ENCODE data around the gene GNAI1.
A peak's percentile ranks its signal among the peaks of the same experiment; 100 is the strongest.

GNAI1 gene

DNA sequence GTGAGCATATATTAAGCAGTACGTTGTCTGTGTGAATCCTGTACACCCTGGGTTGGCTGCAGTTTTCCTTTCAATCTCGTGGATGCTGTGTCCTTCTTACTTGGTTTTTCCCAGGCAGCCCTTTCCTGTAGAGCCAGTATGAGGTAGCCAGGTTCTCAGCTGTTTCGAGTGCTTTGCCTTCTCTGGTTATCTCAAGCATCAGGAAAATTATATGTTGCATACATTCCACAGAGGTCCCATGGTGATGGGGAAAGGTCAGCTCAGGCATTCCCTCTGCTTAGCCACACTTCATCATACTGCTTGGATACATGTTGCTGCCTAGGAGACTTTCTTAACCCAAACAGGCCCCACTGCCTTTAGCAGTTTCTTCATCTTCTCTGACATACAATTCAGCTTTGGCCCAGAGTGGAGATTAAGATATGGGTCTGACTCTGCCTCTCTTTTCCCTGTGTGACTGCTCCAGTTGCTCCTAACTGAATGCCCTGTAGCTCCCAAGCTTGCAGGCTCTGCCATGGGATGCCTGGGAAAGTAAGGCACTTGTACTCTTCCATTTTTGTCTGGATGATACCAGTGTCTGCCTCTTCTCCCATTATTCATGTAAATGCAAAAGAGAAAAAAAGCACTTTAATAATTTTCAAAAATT, 11.3 kb downstream of the GNAI1 start:
- no peaks in the 10 kb centered on the region for H3K9me3 ChIP-seq
- intact Hi-C loops (cut with DNase I; ENCODE audit: low total_unique reads): no loop called here
- H3K27ac ChIP-seq: peak overlapping the region in 1 of 2 donors; percentile 17
- no peaks in the 10 kb centered on the region for H3K36me3 ChIP-seq
- TF ChIP-seq, protein P1, sequence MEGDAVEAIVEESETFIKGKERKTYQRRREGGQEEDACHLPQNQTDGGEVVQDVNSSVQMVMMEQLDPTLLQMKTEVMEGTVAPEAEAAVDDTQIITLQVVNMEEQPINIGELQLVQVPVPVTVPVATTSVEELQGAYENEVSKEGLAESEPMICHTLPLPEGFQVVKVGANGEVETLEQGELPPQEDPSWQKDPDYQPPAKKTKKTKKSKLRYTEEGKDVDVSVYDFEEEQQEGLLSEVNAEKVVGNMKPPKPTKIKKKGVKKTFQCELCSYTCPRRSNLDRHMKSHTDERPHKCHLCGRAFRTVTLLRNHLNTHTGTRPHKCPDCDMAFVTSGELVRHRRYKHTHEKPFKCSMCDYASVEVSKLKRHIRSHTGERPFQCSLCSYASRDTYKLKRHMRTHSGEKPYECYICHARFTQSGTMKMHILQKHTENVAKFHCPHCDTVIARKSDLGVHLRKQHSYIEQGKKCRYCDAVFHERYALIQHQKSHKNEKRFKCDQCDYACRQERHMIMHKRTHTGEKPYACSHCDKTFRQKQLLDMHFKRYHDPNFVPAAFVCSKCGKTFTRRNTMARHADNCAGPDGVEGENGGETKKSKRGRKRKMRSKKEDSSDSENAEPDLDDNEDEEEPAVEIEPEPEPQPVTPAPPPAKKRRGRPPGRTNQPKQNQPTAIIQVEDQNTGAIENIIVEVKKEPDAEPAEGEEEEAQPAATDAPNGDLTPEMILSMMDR (IDR thresholded peaks at IDR 0.05): no peak
- no peak for DNase-seq
- H3K27me3 ChIP-seq: no peaks in the 10 kb centered on the region
- no peak overlapping the region for H3K4me3 ChIP-seq
- H3K4me1 ChIP-seq: peaks cover 0 to 62% (median 17%) of the 10 kb centered on the region in 4 donors

- Histone ChIP-seq H3K27ac (no peak overlapping the region), H3K4me1 (peaks cover 0 to 70% (median 18%) of the 10 kb centered on the region in 4 donors), H3K27me3 (no peaks in the 10 kb centered on the region), H3K9me3 (no peaks in the 10 kb centered on the region), H3K36me3 (no peaks in the 10 kb centered on the region), H3K4me3 (no peak overlapping the region)
- TF ChIP-seq, protein P1 (IDR thresholded peaks at IDR 0.05): no peak
- intact Hi-C loops (cut with DNase I; ENCODE audit: low total_unique reads): no loop called here
- no peak for DNase-seq
These were observed 12.0 kb downstream of the GNAI1 start for GRCh38 chr7:80146545-80147182.

DNA sequence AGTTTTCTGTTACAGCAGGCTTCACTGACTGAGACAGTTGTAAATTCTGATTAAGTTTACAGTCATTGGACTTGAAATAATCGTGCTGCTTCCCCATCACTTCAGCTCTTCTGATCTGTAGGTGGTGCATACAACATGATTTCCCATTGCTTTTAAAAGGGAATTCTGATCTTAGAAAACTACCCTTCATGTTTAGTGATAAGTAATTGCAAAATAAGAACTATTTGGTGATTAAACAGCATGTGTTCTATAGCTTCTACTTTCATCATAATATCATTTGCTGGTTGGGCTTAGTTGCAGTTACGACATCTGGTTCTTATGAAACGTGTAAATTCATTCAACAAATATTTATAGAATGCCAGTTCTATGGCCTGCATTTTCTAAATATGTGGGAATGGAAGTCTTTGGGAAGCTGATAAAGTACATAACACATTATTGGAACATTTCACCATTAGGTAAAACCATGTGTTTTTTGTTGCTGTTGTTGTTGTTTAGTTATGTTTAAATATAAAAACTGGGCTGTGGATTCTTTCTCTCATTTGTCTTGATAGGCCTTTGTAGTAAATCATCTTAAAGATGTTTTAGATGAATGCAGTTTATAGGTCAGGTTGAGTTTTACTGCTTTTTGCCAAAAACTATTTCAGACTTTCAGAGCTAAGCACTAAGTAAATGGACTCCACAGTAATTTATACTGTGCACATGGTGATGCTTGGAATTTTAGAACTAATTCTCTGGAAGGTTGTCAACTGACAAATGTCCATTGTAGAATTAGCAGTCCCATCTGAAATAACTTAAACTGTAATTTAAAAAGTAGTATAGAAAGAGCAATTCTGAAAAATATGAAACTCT, 13.1 kb downstream of the GNAI1 start:
- TF ChIP-seq, protein P1 (IDR thresholded peaks at IDR 0.05): no peak
- H3K27ac ChIP-seq: peak overlapping the region in 1 of 2 donors; percentile 6
- H3K36me3 ChIP-seq: no peaks in the 10 kb centered on the region
- DNase-seq: no peak
- no peaks in the 10 kb centered on the region for H3K27me3 ChIP-seq
- H3K4me3 ChIP-seq: no peak overlapping the region
- H3K9me3 ChIP-seq: no peaks in the 10 kb centered on the region
- H3K4me1 ChIP-seq: peaks cover 0 to 74% (median 18%) of the 10 kb centered on the region in 4 donors
- intact Hi-C loops (cut with DNase I; ENCODE audit: low total_unique reads): no loop called here

- H3K27me3 ChIP-seq: no peaks in the 10 kb centered on the region
- H3K4me3 ChIP-seq: no peak overlapping the region
- no peaks in the 10 kb centered on the region for H3K9me3 ChIP-seq
- H3K27ac ChIP-seq: no peak overlapping the region
- TF ChIP-seq, protein P1 (IDR thresholded peaks at IDR 0.05): no peak
- no peak for DNase-seq
- H3K4me1 ChIP-seq: peaks cover 0 to 66% (median 13%) of the 10 kb centered on the region in 4 donors
- no peaks in the 10 kb centered on the region for H3K36me3 ChIP-seq
- intact Hi-C loops (cut with DNase I; ENCODE audit: low total_unique reads): no loop called here
These were observed 16.1 kb downstream of the GNAI1 start for GRCh38 chr7:80150611-80151273.

DNA sequence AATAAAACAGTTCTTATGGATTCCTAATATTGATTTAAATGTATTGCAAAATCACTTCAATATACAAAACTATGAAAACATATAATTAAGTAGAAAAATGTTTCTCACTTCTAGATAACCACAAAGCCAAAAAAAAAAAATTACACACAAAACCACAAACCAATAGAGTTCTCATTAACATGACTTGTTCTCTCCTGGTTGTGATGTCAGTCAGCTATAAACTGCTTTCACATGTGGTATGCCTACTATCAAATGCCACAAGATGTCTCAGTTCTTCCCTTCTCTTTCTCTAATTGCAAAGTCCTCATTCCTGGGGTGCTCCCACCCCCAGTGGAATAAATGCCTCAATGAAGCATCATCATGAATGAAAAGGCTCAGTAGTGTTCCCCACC, 16.6 kb downstream of the GNAI1 start:
- TF ChIP-seq, protein P1 (IDR thresholded peaks at IDR 0.05): no peak

More for the DNA sequence above, 16.6 kb downstream of the GNAI1 start:
- H3K4me1 ChIP-seq: peaks cover 0 to 61% (median 11%) of the 10 kb centered on the region in 4 donors
- no peaks in the 10 kb centered on the region for H3K36me3 ChIP-seq
- H3K27me3 ChIP-seq: no peaks in the 10 kb centered on the region
- no peak overlapping the region for H3K4me3 ChIP-seq
- DNase-seq: no peak
- no peak overlapping the region for H3K27ac ChIP-seq
- H3K9me3 ChIP-seq: no peaks in the 10 kb centered on the region
- intact Hi-C loops (cut with DNase I; ENCODE audit: low total_unique reads): no loop called here

Measured in tibial artery (tissue), 4 donors.